GM19324 (cell line): ENCODE data around the gene SLC30A9.

Experiments used
- ATAC-seq: cut with Tn5 transposase; IDR thresholded peaks from one replicate; pipeline ENCODE4 v1.9.1; 2021; ENCODE audit warnings: mild to moderate bottlenecking, moderate library complexity; ENCODE audit not compliant: unreplicated experiment, low FRiP score

The SLC30A9 gene

DNA sequence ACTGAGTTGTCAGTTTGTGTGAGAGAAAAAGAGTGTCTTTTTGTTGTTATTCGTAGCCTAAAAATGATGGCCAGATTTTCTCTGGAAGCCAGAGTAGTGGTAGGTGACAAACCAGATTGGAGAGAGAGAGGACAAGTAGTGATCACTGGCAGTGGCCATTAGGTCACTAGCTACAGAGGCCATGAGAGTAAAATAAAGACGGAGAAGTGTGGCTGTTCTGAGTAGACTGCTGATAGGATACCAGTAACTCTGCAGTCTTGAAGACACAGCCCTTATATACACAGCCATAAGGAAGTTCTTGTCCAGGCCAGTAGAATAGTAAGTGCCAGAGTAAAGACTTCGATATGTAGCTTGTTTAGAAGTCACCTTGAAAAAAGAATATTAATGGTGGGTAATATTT is 7.7 kb downstream of the SLC30A9 start:
- ATAC-seq, result no peak

- no peak for ATAC-seq
These were observed 9.0 kb downstream of the SLC30A9 start for GRCh38 chr4:41999321-41999720.

- ATAC-seq, result no peak
These were observed 17.9 kb downstream of the SLC30A9 start for GRCh38 chr4:42008011-42008786.

- no peak for ATAC-seq
These were observed 25.1 kb downstream of the SLC30A9 start for GRCh38 chr4:42015438-42015837.

GRCh38 chr4:42018451-42018850 is 28.1 kb downstream of the SLC30A9 start:
- ATAC-seq, result no peak

DNA sequence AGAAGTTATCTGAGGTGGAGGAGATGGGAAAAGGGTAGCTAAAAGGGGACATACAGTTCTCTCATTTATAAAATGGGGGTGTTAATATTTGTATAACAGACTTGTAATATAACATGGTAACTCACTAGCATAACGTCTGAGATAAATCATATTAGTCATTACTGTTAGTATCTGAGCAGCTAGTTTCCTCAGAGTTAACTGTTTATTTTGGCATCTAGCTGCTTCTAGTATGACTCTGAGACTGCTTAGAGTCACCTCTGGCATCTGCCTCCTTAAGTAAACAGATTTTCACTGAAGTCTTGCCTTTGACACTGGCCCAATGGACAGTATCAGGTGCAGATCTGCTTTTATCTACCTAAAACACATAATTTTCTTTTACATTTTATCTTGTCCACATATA is 58.1 kb downstream of the SLC30A9 start:
- no peak for ATAC-seq

DNA sequence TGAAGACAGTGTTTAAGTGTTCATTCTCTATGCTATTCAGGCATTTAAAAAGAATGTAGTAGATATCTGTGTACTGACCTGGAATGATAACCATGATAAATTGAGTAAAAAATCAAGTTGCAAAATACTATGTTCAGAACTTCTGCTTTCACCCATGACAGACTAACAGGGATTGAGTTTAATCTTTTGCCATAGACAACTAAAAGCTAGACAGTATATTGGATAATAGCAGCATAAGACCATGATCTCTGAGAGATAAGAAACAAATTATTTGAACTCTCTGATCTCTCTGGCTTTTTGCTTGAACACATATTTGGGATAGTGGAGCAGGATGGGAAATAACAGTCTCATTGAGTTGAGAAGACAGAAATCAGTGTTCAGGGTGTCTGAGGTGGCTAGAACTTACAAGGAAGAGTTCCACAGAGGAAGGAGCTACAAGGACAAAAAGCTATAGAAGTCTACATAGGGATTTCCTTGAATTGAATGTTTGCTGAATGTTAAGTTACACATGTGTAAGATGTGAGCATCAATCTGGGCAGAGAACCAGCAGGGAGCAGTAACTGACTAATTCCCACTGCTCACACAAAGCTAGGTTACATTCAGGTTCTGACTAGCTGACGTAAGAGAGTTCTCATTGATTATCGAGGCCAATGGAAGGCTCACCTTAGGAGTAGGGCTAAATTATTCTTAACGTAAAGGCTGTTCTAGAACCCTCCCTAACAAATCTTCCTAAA is 60.4 kb downstream of the SLC30A9 start:
- ATAC-seq, result no peak

DNA sequence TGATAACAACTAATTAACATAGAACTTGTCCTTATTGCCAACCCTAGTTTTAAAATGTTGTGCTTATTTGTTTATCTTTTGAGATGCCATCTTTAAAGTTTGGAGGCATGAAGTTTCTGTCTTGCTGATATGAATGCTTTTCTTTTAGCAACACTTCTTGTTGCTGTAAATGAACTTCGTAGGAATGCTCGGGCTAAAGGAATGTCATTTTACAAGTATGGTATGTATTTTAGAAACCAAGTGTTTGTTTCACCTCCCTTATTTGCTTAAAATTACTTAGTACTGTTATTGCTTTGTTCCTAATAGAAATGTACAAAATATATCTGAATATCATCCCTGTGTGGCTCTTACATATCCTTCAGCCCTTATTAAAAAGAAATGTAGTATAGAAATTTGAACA is 76.1 kb downstream of the SLC30A9 start:
- ATAC-seq, result no peak

GRCh38 chr4:42067264-42067663 is 76.9 kb downstream of the SLC30A9 start:
- no peak for ATAC-seq

DNA sequence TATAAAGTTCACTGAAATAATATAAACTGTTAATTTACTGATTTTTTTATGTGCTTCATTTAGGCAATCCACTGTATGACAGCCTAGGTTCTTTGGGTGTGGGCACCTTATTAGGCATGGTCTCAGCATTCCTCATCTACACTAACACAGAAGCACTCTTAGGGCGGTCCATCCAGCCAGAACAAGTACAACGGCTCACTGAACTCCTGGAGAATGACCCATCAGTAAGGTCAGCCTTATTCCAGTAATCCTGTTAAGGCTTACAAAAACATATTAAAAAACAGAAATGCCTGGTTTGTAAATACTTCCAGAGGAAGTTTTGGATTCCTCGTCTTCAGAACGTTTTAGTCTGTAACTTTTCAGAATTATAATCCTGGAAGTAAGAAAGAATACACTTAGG is 80.1 kb downstream of the SLC30A9 start:
- ATAC-seq, result no peak

DNA sequence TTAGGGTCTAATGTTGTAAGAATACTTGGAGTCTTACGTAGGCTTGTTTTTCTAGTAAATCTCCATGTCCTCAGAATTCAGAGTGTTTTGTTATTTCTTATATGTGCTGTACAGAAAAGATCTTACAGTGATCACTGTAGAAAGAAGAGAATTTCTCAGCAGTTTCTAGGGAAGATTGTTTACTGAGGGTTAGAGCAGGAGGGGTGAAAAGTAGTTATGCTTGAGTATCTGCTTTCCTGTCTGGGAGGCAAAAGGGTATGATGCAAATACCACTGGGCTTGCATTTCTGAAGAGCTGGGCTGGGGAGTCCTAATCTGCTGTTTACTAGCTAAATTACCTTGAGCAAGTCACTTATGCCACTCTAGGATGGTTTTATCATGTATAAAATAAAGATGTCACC is 84.0 kb downstream of the SLC30A9 start:
- ATAC-seq, result no peak

- peak; percentile 68 for ATAC-seq
These were observed 88.0 kb downstream of the SLC30A9 start for GRCh38 chr4:42078184-42078801.

GRCh38 chr4:42080306-42080705 is 90.0 kb downstream of the SLC30A9 start:
- ATAC-seq, result peak; percentile 42

GRCh38 chr4:42083816-42084215 is 93.5 kb downstream of the SLC30A9 start:
- ATAC-seq, result no peak

DNA sequence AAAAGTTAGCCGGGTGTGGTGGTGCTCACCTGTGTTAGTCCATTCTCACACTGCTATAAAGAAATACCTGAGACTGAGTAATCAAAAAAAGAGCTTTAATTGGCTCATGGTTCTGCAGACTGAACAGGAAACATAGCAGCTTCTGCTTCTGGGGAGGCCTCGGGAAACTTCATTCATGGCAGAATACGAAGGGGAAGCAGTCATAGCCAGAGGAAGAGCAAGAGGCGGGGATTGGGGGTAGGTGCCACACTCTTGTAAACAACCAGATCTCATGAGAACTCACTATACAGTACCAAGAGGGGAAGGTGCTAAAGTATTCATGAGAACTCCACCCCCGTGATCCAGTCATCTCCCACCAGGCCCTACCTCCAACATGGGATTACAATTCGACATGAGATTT is 98.1 kb downstream of the SLC30A9 start:
- ATAC-seq, result no peak

DNA sequence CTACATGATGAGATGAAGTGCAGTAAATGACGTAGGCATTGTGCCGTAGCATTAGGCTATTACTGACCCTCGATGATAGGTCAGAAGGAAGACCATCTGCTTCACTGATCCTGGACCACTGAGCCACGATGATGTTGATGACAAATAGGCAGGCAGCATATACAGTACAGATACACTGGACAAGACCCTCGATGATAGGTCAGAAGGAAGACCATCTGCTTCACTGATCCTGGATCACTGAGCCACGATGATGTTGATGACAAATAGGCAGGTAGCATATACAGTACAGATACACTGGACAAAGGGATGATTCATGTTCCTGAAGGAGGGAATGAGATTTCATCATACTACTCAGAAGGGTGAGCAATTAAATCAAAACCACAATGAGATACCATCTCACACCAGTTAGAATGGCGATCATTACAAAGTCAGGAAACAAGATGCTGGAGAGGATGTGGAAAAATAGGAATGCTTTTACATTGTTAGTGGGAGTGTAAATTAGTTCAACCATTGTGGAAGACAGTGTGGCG is 111.2 kb downstream of the SLC30A9 start:
- ATAC-seq, result no peak

GRCh38 chr4:42104521-42104920 is 114.2 kb downstream of the SLC30A9 start:
- no peak for ATAC-seq

DNA sequence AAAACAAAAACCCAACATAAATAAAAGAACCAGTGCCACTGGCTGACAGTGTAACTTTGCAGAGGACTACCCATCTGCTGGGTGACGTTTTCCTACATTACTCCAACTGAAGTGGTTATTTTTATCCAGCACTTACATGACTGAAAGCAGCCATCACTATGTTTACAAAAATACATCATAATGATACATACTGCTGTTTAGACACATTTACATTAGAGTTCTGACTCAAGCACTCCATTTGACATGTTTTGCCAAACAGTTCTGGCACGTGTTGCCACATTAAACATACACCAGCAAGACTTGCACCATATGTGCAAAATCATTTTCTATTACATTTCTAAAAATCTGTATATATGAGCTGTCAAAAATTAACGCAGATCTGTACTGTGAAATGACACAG is 122.5 kb downstream of the SLC30A9 start:
- ATAC-seq, result no peak

GRCh38 chr4:42119886-42120285 is 129.6 kb downstream of the SLC30A9 start:
- no peak for ATAC-seq

DNA sequence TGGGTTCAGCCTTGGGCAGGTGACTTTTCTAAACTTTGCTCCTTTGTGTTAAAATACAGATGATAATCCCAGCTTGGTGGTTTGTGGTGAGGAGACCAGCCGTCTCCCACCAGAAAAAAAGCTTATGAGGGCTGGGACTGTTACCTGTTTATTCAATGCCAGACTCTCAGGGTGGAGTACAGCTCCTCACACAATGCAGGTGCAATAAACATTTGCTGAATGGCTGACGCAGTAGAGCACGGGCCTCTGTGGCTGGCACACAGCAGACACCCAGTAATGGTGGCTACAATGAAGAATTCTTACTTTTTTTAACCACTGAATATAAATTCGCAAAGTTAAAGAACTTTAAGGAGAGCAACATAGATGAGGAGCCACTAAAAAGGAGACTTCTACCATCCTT is 131.9 kb downstream of the SLC30A9 start:
- no peak for ATAC-seq

- ATAC-seq, result no peak
These were observed 132.8 kb downstream of the SLC30A9 start for GRCh38 chr4:42123071-42123644.
